DMS114 treated with DMSO at 0.1 percent for 48 hours (cell line): ENCODE data around the gene MAST4.

ENCODE experiments used
- DNase-seq: peaks from one replicate; lab custom pipeline; 2025; ENCODE audit not compliant: unreplicated experiment; lab: John Stamatoyannopoulos, UW

MAST4 gene

DNA sequence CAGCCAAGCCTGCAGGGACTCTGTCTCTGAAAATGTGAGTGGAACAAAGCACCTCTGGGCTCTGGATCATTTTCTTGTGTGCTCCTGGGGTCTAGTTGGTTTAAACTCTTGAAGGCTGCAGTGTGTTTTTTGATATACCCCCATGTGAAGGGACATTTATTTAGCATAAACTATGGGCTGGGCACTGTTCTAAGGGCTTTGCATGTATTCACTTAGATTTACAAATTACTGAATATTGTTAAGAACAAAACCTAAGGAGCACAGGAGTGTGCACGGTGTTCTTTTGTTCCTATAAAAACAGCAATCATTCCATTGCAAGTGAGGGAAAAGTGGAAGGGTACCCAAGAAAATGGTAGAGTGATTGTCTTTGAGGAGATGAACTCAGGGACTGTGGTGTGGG lies 620.4 kb downstream of the MAST4 start:
- no peak for DNase-seq
